ENCODE results near the gene RIMKLB.

RIMKLB gene

GRCh38 chr12:8667270-8667669 is 30.5 kb upstream of the RIMKLB start:
- H3K4me2 ChIP-seq (ENCODE audit: low read depth, low read length, poor library complexity, severe bottlenecking): no peak overlapping the region
- no peaks in the 10 kb centered on the region for H3F3A ChIP-seq (ENCODE audit: insufficient read depth)
- no peaks in the 10 kb centered on the region for H3K9me3 ChIP-seq (ENCODE audit: insufficient read depth, low read length)
- TF ChIP-seq EZH2phosphoT487 (conservative IDR thresholded peaks at IDR 0.05; ENCODE audit: low read length) (no peak), CTCF (IDR thresholded peaks at IDR 0.05; ENCODE audit: insufficient read depth, low read length, poor library complexity, severe bottlenecking) (no peak)
- H3K36me3 ChIP-seq (ENCODE audit: low read length): no peaks in the 10 kb centered on the region
- no peaks in the 10 kb centered on the region for H3K27me3 ChIP-seq (ENCODE audit: low read length)
- no peak overlapping the region for H3K9ac ChIP-seq (ENCODE audit: low read length)
- H3K9me2 ChIP-seq (replicated peaks; ENCODE audit: insufficient read depth, low read length): no peaks in the 10 kb centered on the region
- H2AFZ ChIP-seq (ENCODE audit: low read depth, low read length, severe bottlenecking): no peak overlapping the region
- no peak overlapping the region for H3K4me3 ChIP-seq (ENCODE audit: insufficient read depth, low read length, poor library complexity, severe bottlenecking)
- H3K27ac ChIP-seq (ENCODE audit: low read depth, low read length): no peak overlapping the region
- H3K79me2 ChIP-seq (ENCODE audit: insufficient read depth, low read length): no peaks in the 10 kb centered on the region
- H4K20me1 ChIP-seq (ENCODE audit: low read depth, low read length): no peaks in the 10 kb centered on the region

- no peaks in the 10 kb centered on the region for H3K9me3 ChIP-seq (ENCODE audit: insufficient read depth, low read length)
- H3K4me2 ChIP-seq (ENCODE audit: low read depth, low read length, poor library complexity, severe bottlenecking): no peak overlapping the region
- no peaks in the 10 kb centered on the region for H3K79me2 ChIP-seq (ENCODE audit: insufficient read depth, low read length)
- H3K4me3 ChIP-seq (ENCODE audit: insufficient read depth, low read length, poor library complexity, severe bottlenecking): no peak overlapping the region
- TF ChIP-seq EZH2phosphoT487 (conservative IDR thresholded peaks at IDR 0.05; ENCODE audit: low read length) (no peak), CTCF (IDR thresholded peaks at IDR 0.05; ENCODE audit: insufficient read depth, low read length, poor library complexity, severe bottlenecking) (no peak)
- no peak overlapping the region for H3K9ac ChIP-seq (ENCODE audit: low read length)
- no peaks in the 10 kb centered on the region for H3K9me2 ChIP-seq (replicated peaks; ENCODE audit: insufficient read depth, low read length)
- H3K27me3 ChIP-seq (ENCODE audit: low read length): no peaks in the 10 kb centered on the region
- no peaks in the 10 kb centered on the region for H3K36me3 ChIP-seq (ENCODE audit: low read length)
- no peaks in the 10 kb centered on the region for H4K20me1 ChIP-seq (ENCODE audit: low read depth, low read length)
- H3K27ac ChIP-seq (ENCODE audit: low read depth, low read length): no peak overlapping the region
- H3F3A ChIP-seq (ENCODE audit: insufficient read depth): no peaks in the 10 kb centered on the region
- no peak overlapping the region for H2AFZ ChIP-seq (ENCODE audit: low read depth, low read length, severe bottlenecking)
Observed at GRCh38 chr12:8668441-8668840, 29.4 kb upstream of the RIMKLB start.

- Histone ChIP-seq H4K20me1 (ENCODE audit: low read depth, low read length) (no peaks in the 10 kb centered on the region), H3K9ac (ENCODE audit: low read length) (no peak overlapping the region), H3K79me2 (ENCODE audit: insufficient read depth, low read length) (no peaks in the 10 kb centered on the region), H3K36me3 (ENCODE audit: low read length) (no peaks in the 10 kb centered on the region), H3K9me3 (ENCODE audit: insufficient read depth, low read length) (no peaks in the 10 kb centered on the region), H3K4me2 (ENCODE audit: low read depth, low read length, poor library complexity, severe bottlenecking) (no peak overlapping the region), H2AFZ (ENCODE audit: low read depth, low read length, severe bottlenecking) (no peak overlapping the region), H3K27ac (ENCODE audit: low read depth, low read length) (no peak overlapping the region), H3K27me3 (ENCODE audit: low read length) (no peaks in the 10 kb centered on the region), H3K9me2 (replicated peaks; ENCODE audit: insufficient read depth, low read length) (no peaks in the 10 kb centered on the region), H3K4me3 (ENCODE audit: insufficient read depth, low read length, poor library complexity, severe bottlenecking) (no peak overlapping the region), H3F3A (ENCODE audit: insufficient read depth) (no peaks in the 10 kb centered on the region)
- TF ChIP-seq CTCF (IDR thresholded peaks at IDR 0.05; ENCODE audit: insufficient read depth, low read length, poor library complexity, severe bottlenecking): no peak
- no peak for TF ChIP-seq EZH2phosphoT487 (conservative IDR thresholded peaks at IDR 0.05; ENCODE audit: low read length)
Observed at GRCh38 chr12:8672381-8672780, 25.4 kb upstream of the RIMKLB start.

Measured in SU-DHL-6 (cell line).